Panc1 (cell line): ENCODE data around the gene TBRG4. TPM values are rescaled to one million over a fixed set of nuclear protein-coding genes. Genes with fewer than 3 reads are reported as not detected.

Experiments
- ATAC-seq: fragments of 200-7000 bp; cut with Tn5 transposase; 2 replicates; pipeline ENCODE4 v1.9.1; 2020; ENCODE audit warnings: mild to moderate bottlenecking, moderate library complexity
- BruUV-seq: library from RNA; stranded (reverse); fragments of 400-500 nt; replicated peaks from 2 replicates; lab custom pipeline; 2021; lab: Mats Ljungman, UMichigan
- CTCF ChIA-PET: fragments of 300-600 bp; sonication (Branson Sonifier 250); formaldehyde crosslinking; loops from one replicate; lab custom pipeline; 2022; ENCODE audit warnings: antibody characterized with exemption; lab: Charles Lee
- POLR2A ChIA-PET: fragments of 300-600 bp; sonication (Branson Sonifier 250); formaldehyde crosslinking; loops from one replicate; lab custom pipeline; 2022; ENCODE audit warnings: antibody characterized with exemption; lab: Charles Lee
- DNase-seq: peaks from one replicate; pipeline ENCODE4 v3.0.0-alpha.2; 2010; ENCODE audit warnings: low read depth, low spot score
- H3K27ac ChIP-seq: 2 replicates; pipeline ENCODE4 v1.5.1; 2011; ENCODE audit warnings: mild to moderate bottlenecking, low read length, inconsistent platforms
- H3K27me3 ChIP-seq: fragments of 200-500 bp; sonication (Bioruptor generic); 2 replicates; pipeline ENCODE4 v1.6.0; 2014; ENCODE audit warnings: low read length, inconsistent platforms; ENCODE audit not compliant: control insufficient read depth, insufficient read depth
- H3K36me3 ChIP-seq: fragments of 200-500 bp; sonication (Bioruptor generic); 2 replicates; pipeline ENCODE4 v1.5.1; 2014; ENCODE audit warnings: inconsistent platforms, mild to moderate bottlenecking, low read length, moderate library complexity; ENCODE audit not compliant: control insufficient read depth, insufficient read depth
- H3K4me1 ChIP-seq: 2 replicates; pipeline ENCODE4 v1.5.1; 2011; ENCODE audit warnings: inconsistent platforms, mild to moderate bottlenecking, low read length, moderate library complexity; ENCODE audit not compliant: control insufficient read depth, insufficient read depth
- H3K4me3 ChIP-seq, 2 experiments: 2 replicates each; pipeline ENCODE4 v1.5.1; 2011 to 2012; ENCODE audit warnings: low read depth in 2 of 2, low read length in 2 of 2, mild to moderate bottlenecking in 2 of 2, inconsistent platforms in 1 of 2, moderate library complexity in 1 of 2
- H3K9me3 ChIP-seq: fragments of 200-500 bp; sonication (Bioruptor generic); 2 replicates; pipeline ENCODE4 v1.5.1; 2014; ENCODE audit warnings: low read depth, mild to moderate bottlenecking, inconsistent platforms, low read length, moderate library complexity; ENCODE audit not compliant: control insufficient read depth, insufficient read depth
- CTCF ChIP-seq: fragments of 450-650 bp; IDR thresholded peaks from 2 replicates; pipeline ENCODE4 v1.5.1; 2017; ENCODE audit warnings: mild to moderate bottlenecking
- POLR2AphosphoS5 ChIP-seq: IDR thresholded peaks from 2 replicates; pipeline ENCODE4 v1.6.1; 2012; ENCODE audit warnings: mild to moderate bottlenecking, low read depth, low read length, moderate library complexity
- SIN3A ChIP-seq: IDR thresholded peaks from 2 replicates; pipeline ENCODE4 v1.6.1; 2012; ENCODE audit warnings: low read depth, mild to moderate bottlenecking, low read length, moderate library complexity, borderline replicate concordance; ENCODE audit not compliant: insufficient read depth
- TCF7L2 ChIP-seq: IDR thresholded peaks from 2 replicates; pipeline ENCODE4 v1.6.1; 2011; ENCODE audit warnings: mild to moderate bottlenecking, low read depth, low read length, inconsistent platforms
- in situ Hi-C: cut with HindIII; loops from 2 replicates; pipeline ENCODE4 v1.10.0; 2016; ENCODE audit warnings: low sequenced_read_pairs, low pct_unique_long_range_greater_than_20kb
- intact Hi-C: fragments of 100-400 bp; cut with micrococcal nuclease; formaldehyde crosslinking; loops from one replicate; pipeline ENCODE4 v1.10.0; 2022; ENCODE audit not compliant: unreplicated experiment
- total RNA-seq: library from RNA; stranded (reverse); gene quantifications from one replicate; pipeline ENCODE4 v1.2.1, GENCODE V29; 2021; ENCODE audit not compliant: unreplicated experiment
- TF ChIP-seq, protein P1 (sequence below), 2 experiments: IDR thresholded peaks; 2 replicates each; pipeline ENCODE4 v1.6.1; 2011 to 2012; ENCODE audit warnings: low read depth in 2 of 2, control low read depth in 1 of 2, low read length in 1 of 2, mild to moderate bottlenecking in 1 of 2, moderate library complexity in 1 of 2; ENCODE audit not compliant: insufficient read depth in 1 of 2

TBRG4 gene
- total RNA-seq, 1 experiment from 2014 or later: 149 TPM

DNA sequence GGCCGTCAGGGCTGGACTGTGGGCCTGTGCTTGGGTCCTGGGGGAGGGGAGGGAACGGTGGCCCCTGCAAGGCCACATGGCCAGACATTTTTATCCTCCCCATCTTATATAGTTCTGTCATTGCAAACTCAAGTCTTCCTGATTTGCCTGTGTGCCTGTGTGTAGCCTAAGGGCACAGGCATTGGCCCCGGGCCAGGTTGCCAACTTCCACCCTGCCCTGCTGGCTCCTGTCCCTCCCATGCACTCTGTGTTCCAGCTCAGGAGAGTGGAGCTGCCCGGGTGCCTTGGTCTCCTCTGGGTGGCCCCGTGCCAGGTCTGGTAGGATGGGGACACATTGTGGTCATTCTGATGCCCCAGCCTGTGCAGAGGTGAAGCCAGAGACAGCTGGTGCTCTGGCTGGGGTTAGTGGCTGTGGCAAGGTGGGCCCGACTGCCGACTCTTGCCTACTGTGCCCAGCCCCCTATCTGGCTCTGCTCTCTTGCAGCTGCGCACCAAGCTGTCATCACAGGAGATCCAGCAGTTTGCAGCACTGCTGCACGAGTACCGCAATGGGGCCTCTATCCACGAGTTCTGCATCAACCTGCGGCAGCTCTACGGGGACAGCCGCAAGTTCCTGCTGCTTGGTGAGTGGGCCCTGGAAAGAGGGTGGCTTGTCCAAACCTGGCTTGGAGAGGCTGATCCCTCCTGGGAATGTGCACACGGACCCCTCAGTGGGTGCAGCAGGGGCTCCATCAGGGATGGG, 37.5 kb downstream of the TBRG4 start:
- Histone ChIP-seq H3K36me3 (peaks cover 5% of the 10 kb centered on the region; the same call in 1 of the 2 replicates), H3K9me3 (no peaks in the 10 kb centered on the region), H3K27me3 (no peaks in the 10 kb centered on the region), H3K4me3 (no peak overlapping the region), H3K4me1 (no peaks in the 10 kb centered on the region), H3K27ac (no peak overlapping the region)
- POLR2A ChIA-PET: no interaction called here
- CTCF ChIA-PET: interaction anchor here (0.5 kb wide), 1 partner anchor 75 kb away, joined by 5 read pairs; no protein-coding TSS in a partner anchor
- TF ChIP-seq POLR2AphosphoS5 (no peak), CTCF (no peak), SIN3A (no peak), TCF7L2 (no peak)
- TF ChIP-seq, protein P1, sequence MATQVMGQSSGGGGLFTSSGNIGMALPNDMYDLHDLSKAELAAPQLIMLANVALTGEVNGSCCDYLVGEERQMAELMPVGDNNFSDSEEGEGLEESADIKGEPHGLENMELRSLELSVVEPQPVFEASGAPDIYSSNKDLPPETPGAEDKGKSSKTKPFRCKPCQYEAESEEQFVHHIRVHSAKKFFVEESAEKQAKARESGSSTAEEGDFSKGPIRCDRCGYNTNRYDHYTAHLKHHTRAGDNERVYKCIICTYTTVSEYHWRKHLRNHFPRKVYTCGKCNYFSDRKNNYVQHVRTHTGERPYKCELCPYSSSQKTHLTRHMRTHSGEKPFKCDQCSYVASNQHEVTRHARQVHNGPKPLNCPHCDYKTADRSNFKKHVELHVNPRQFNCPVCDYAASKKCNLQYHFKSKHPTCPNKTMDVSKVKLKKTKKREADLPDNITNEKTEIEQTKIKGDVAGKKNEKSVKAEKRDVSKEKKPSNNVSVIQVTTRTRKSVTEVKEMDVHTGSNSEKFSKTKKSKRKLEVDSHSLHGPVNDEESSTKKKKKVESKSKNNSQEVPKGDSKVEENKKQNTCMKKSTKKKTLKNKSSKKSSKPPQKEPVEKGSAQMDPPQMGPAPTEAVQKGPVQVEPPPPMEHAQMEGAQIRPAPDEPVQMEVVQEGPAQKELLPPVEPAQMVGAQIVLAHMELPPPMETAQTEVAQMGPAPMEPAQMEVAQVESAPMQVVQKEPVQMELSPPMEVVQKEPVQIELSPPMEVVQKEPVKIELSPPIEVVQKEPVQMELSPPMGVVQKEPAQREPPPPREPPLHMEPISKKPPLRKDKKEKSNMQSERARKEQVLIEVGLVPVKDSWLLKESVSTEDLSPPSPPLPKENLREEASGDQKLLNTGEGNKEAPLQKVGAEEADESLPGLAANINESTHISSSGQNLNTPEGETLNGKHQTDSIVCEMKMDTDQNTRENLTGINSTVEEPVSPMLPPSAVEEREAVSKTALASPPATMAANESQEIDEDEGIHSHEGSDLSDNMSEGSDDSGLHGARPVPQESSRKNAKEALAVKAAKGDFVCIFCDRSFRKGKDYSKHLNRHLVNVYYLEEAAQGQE (IDR thresholded peaks at IDR 0.05; ENCODE audit: insufficient read depth in 1 of 2, low read depth in 2 of 2, low read length in 1 of 2): no peak
- in situ Hi-C loops (no loop called here), intact Hi-C loops (no loop called here)
- no peak for DNase-seq
- ATAC-seq: no peak
- BruUV-seq: no TSS peak

- DNase-seq (no peak), ATAC-seq (peak; percentile 24; the same call in 1 of the 2 replicates)
- H3K4me1 ChIP-seq: no peaks in the 10 kb centered on the region
- no peak overlapping the region for H3K4me3 ChIP-seq
- no peaks in the 10 kb centered on the region for H3K9me3 ChIP-seq
- no peaks in the 10 kb centered on the region for H3K27me3 ChIP-seq
- H3K36me3 ChIP-seq: peaks cover 5% of the 10 kb centered on the region; the same call in 1 of the 2 replicates
- intact Hi-C loops: no loop called here
- in situ Hi-C loops: no loop called here
- ChIA-PET POLR2A (no interaction called here), CTCF (interaction anchor here (1.6 kb wide), 1 partner anchor 100 kb away, joined by 4 read pairs; no protein-coding TSS in a partner anchor)
- no peak for TF ChIP-seq CTCF
- TF ChIP-seq, protein P1 (IDR thresholded peaks at IDR 0.05; ENCODE audit: insufficient read depth in 1 of 2, low read depth in 2 of 2, low read length in 1 of 2): no peak
- no peak for TF ChIP-seq POLR2AphosphoS5
- TF ChIP-seq SIN3A: no peak
- no peak for TF ChIP-seq TCF7L2
- no TSS peak for BruUV-seq
- no peak overlapping the region for H3K27ac ChIP-seq
Measured at GRCh38 chr7:45073031-45073785, 38.3 kb downstream of the TBRG4 start.
